ENCODE results near the gene R3HCC1L. TPM values are rescaled to one million over a fixed set of nuclear protein-coding genes. Genes with fewer than 3 reads are reported as not detected.
"Not testable (repeated sequence)": the region's sequence is repeated elsewhere in the genome, so short reads cannot be mapped to it uniquely, and the experiment has no call there.

Gene R3HCC1L
- total RNA-seq, 2 donors from 2014 or later: 7.1 to 8.4 TPM

DNA sequence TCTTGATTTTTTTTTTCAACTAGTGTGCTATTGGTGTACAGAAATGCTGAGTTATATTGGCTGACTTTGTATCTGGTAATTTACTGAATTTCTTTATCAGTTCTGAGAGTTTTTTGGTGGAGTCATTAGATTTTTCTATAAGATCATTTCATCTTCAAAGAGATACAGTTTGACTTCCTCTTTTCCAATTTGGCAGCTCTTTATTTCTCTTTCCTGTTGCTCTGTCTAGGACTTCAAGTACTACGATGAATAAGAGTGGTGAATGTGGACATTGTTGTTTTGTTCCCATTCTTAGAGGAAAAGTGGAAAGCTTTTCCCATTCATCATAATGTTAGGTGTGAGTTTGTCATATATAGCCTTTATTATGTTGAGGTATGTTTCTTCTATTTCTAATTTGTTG, 83.3 kb downstream of the R3HCC1L start:
- no peak for DNase-seq (ENCODE audit: low spot score)
- intact Hi-C loops (cut with DNase I): no loop called here

DNA sequence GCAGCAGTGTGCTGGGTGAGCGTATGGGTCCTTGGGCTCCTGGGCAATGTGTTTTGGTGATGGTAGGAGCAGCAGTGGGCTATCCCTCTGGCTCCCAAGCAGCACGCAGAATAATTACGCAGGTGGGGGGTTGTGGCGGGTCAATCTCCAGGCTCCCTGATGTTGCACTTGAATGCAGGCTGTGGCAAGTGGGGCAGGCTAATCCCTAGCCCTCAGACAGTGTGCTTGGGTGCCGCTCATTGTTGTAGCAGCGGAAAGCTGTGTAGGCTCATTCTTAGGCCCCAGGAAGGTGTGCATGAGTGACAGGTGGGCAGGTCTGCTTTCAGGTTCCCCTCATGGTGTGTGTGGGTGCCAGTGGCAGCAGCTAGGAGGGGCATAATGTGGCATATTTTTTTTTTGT, 89.4 kb downstream of the R3HCC1L start:
- intact Hi-C loops (cut with DNase I): no loop called here
- no peak for DNase-seq (ENCODE audit: low spot score)

DNA sequence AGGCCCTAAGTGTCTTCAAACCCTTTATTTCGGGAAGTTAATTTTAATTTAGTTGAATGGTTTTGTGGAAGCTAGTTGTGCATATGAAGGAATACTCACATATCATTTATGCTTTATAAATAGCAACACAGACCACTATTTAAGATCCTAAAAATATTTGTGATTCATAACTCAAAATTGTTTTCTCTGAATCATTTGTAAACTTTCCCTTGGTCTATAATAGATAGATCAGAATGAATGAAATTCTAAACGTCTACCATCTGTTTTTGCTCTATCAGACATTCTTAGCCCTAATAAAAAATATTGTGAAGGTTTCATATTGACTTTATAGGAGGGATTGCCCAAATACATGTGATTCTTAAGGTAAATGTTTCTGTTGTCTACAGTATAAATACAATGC, 90.1 kb downstream of the R3HCC1L start:
- no peak for DNase-seq (ENCODE audit: low spot score)
- intact Hi-C loops (cut with DNase I): no loop called here

DNA sequence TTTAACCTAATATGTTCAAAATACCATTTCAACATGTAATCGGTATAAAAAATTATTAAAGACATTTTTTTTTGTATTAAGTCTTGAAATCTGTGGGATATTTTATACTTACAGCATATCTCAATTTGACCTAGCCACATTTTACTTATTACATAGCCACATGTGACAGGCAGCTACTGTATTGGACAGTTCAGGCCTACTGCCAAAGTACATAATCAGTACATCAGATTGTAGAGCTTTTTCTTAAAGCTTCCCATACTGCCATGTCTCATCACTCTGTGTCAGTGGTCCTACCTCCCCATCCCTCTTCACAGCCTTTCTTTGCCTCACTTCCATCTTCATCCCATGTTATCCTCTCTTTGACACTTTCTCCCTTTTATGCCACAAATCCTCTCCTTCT, 90.5 kb downstream of the R3HCC1L start:
- intact Hi-C loops (cut with DNase I): no loop called here
- no peak for DNase-seq (ENCODE audit: low spot score)

DNA sequence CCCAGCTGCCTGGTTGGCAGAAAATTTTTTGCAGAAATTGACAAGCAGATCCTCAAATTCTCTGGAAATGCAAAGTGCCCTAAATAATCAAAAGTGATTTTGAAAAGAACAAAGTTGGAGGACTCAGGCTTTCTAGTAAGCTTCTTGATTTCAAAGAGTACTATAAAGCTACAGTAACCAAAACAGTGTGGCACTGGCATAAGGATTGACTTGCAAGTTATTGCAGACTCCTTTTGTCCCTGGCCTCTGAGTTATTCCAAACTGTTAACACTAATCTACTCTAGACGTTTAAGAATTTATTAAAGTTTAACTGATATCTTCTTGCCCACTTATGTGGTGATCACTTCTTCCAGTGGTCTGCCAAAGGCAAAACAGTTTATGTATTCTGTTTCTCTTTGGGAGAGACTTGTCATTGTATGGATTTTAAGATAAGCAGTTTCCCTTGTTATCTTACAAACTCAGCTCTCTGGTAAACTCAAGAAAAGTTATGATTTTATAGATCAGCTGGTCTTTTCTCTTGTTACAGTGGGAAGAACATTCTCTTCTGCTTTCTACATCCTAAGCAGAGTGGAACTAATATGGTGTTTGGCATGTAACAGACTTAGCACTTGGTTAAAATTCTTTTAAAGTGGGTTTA, 92.2 kb downstream of the R3HCC1L start:
- intact Hi-C loops (cut with DNase I): no loop called here
- no peak for DNase-seq (ENCODE audit: low spot score)

DNA sequence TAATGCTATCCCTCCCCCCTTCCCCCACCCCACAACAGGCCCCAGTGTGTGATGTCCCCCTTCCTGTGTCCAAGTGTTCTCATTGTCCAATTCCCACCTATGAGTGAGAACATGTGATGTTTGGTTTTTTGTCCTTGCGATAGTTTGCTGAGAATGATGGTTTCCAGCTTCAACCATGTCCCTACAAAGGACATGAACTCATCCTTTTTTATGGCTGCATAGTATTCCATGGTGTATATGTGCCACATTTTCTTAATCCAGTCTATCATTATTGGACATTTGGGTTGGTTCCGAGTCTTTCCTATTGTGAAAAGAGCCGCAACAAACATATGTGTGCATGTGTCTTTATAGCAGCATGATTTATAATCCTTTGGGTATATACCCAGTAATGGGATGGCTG, 93.3 kb downstream of the R3HCC1L start:
- intact Hi-C loops (cut with DNase I); DNase-seq (ENCODE audit: low spot score): not testable (repeated sequence)

DNA sequence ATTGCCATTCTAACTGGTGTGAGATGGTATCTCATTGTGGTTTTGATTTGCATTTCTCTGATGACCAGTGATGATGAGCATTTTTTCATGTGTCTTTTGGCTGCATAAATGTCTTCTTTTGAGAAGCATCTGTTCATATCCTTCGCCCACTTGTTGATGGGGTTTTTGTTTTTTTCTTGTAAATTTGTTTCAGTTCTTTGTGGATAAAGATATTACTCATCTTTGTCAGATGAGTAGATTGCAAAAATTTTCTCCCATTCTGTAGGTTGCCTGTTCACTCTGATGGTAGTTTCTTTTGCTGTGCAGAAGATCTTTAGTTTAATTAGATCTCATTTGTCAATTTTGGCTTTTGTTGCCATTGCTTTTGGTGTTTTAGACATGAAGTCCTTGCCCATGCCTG, 93.8 kb downstream of the R3HCC1L start:
- intact Hi-C loops (cut with DNase I); DNase-seq (ENCODE audit: low spot score): not testable (repeated sequence)

DNA sequence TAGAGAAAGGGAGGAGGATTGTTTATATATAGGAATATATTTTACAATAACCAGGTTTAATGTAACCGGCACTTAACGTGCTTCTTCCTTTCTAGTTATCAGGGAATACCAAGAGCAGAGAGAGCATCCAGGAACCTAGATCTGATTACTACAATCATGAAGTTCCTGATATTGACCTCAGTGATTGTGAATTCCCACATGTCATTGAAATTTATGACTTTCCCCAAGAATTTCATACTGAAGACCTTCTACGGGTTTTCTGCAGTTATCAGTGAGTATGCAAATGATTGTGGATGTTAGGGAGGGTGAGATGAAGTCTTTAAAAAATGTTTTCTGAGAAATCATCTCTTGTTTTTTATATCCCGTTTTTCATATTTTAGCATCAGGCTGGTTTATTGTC, 97.0 kb downstream of the R3HCC1L start:
- no peak for DNase-seq (ENCODE audit: low spot score)
- intact Hi-C loops (cut with DNase I): no loop called here

DNA sequence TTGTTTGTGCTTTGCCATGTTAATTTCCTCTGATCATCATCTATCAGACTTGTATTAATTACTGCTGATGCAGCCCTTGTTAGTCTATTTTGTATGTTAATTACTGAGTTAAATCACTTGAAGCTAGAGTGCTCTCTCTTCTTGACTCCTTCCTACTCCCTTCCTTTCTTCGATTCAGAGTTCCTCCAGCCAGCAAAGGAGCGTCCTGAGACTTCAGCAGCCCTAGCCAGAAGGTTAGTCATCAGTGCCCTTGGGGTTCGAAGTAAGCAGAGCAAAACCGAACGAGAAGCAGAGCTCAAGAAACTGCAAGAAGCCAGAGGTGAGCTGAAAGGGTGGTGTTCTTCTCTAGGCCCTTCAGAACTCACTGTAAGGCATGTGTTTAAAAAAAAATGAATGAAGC, 101.4 kb downstream of the R3HCC1L start:
- DNase-seq (ENCODE audit: low spot score): no peak
- intact Hi-C loops (cut with DNase I): no loop called here

DNA sequence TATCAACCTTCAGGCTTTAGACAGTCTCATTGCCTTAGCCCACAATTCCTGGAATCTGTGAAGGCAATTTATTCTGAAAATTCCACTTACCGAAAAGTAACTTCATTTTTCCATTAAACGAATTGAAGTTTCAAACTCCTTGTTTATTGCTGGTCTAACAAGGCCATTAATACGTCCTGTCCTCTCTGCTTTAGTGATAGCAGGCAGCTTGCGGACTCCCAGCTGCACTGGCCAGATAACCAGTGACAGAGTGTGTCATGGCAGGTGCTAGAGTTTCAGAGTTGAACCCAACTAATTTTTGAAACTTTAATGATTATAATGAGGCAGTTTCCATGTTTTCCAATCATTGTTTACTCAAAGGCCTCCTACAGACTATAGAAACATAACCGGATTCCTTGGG, 102.4 kb downstream of the R3HCC1L start:
- intact Hi-C loops (cut with DNase I): no loop called here
- no peak for DNase-seq (ENCODE audit: low spot score)

DNA sequence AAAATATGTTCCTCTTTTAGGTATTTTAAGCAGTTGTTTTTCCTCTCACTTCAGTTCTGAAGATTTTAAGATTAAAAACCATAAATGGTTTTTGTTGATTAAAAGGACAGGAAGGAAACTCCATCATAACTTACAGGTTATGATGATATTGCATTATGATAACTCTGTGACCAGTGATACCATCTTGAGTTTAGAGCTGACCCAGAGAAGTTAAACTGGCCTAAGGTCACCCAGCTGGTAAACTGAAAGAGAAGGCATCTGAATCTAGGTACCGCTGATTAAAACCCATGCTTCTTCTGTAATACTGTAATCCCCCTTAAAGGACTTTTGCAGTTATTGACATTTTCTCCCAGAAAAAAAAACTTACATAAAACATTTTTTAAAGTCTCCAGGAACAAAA, 103.9 kb downstream of the R3HCC1L start:
- intact Hi-C loops (cut with DNase I): no loop called here
- DNase-seq (ENCODE audit: low spot score): no peak

DNA sequence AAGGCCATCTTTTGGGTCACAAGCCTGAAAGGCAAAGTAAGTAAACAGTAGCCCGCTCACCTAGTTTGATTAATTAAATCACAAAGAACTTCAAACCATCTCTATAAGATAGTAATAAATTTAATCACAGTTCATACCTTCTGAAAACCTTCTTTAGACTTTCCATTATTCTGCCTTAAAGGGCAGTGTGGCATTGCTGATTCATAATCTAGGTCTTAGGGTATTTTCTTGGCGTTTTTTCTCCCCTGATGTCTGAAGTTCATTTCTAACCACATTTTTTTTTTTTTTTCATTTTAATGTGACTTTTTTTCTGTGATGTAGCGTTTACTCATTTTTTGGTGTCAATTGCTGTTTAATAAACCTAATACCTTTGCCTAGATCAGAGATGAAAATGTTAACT, 106.1 kb downstream of the R3HCC1L start:
- no peak for DNase-seq (ENCODE audit: low spot score)
- intact Hi-C loops (cut with DNase I): loop anchor here in 1 of 2 donors (10.0 kb wide), 1 partner anchor 154 kb away; no protein-coding TSS in a partner anchor

DNA sequence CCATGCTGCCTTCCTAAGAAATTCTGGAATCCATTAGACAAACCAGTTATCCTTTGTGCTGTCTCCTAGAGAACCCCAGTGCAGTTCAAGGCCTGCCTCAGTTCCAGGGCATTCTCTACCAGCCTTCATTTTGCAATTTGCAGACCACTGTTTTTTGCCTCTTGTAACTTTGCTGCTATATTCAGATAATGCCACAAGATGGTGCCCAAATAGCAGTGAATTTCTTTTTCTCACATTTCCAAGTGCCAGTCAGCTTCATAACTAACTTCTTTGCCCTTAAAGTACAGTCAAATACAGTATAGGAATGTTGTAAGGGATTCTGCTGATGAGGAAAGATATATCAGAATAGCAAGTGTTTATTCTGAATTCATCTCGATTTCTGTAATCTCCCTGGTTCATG, 108.4 kb downstream of the R3HCC1L start:
- no peak for DNase-seq (ENCODE audit: low spot score)
- intact Hi-C loops (cut with DNase I): loop anchor here in 1 of 2 donors (10.0 kb wide), 1 partner anchor 152 kb away; no protein-coding TSS in a partner anchor

DNA sequence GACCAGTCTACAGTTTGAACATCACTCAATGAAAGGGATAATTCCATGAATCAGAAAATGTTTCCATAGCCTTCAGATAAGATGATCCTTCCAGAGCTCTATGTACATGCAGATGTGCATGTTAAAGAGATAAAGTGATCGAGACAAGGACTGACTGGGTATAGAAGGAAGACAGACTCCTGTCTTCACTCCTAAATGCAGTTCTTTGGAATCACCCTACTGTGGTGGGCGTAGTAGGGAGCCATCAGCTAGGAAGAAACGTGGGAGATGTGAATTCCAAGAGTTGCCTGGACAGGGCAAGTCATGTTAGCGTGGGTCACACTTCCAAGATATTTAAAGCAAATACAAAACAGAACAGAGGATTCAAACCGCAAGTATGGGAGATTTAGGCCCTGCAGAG, 109.7 kb downstream of the R3HCC1L start:
- intact Hi-C loops (cut with DNase I): loop anchor here in 1 of 2 donors (10.0 kb wide), 1 partner anchor 151 kb away; no protein-coding TSS in a partner anchor
- no peak for DNase-seq (ENCODE audit: low spot score)

DNA sequence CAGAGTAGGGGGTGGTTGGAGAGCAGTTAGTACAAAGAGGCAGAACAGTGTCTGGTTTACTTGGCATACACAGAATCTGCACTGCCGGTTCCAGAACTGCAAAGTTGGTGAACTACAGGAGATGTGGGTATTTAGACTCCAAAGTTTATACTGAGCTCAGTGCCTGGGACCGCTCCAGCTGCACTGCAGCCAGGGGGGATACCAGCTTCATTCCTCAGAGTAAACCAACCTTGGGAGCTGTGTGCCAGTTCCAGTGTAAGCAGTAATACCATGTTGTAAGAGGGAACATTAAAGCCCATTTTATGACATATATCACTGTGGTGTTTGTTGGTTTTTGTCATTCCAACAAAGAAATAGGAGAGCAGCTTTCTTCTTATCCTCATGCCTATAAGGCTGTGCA, 110.1 kb downstream of the R3HCC1L start:
- no peak for DNase-seq (ENCODE audit: low spot score)
- intact Hi-C loops (cut with DNase I): loop anchor here in 1 of 2 donors (10.0 kb wide), 1 partner anchor 150 kb away; no protein-coding TSS in a partner anchor

DNA sequence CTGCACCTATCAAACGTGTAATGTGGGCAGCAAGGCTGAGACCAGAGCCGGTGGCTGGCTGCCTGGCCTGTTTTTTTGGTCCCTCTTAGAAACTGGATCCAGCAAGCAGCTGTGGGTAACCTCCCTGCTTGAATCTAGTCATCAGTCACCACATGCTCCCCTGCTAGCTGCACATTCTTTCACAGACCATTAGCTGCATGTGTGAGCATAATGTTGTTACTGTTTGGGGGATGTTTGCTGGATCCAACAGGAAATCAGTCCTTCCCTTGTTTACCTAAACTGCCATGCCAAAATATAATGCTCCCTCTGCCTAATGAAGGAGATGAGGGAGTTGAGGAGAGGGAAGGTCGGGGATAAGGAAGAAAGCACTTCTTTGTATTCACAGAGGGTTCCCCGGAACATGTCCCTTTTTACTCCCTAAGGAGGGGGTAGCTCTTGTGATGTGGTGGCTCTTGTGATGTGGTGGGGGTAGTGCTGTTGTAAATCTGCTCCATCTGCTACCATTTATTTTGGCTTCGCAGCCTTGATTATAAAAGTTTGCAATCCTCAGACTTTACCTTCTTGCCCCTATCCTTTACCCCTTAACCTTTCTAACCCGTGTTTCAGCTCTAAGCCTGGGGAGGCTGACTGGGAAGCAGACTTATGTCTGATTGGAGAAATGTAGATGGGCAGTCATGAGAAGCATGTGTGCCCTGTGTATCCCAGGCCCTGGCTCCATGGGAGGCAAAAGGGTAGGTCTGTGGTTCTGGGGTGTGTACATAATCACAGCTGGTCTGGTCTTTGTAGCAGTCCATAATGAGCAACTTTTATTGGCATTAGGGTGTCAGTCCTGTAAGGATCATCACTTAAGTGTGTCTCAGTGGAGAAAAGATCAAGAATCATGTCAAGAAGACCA, 112.7 kb downstream of the R3HCC1L start:
- no peak for DNase-seq (ENCODE audit: low spot score)
- intact Hi-C loops (cut with DNase I): loop anchor here in 1 of 2 donors (10.0 kb wide), 1 partner anchor 148 kb away; no protein-coding TSS in a partner anchor

DNA sequence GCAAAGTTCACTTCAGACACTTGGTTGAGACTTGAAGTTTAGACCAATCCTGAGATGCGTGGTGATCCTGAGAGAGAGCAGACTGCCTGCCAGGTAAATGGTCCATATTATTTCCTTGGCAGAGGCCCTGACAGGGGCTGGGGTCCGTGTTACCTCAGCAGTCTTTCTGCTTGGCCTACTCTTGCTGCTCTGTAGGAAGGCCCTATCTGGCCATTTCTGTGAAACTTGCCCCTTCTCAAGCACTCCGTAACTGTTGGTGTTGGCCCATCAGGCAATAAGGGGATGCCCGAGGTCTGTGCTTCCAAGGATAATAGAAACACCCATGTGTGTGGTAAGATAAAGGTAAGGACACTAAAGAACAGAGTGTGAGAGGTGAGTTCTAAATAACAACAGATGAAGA, 113.6 kb downstream of the R3HCC1L start:
- no peak for DNase-seq (ENCODE audit: low spot score)
- intact Hi-C loops (cut with DNase I): loop anchor here in 1 of 2 donors (10.0 kb wide), 1 partner anchor 147 kb away; no protein-coding TSS in a partner anchor

DNA sequence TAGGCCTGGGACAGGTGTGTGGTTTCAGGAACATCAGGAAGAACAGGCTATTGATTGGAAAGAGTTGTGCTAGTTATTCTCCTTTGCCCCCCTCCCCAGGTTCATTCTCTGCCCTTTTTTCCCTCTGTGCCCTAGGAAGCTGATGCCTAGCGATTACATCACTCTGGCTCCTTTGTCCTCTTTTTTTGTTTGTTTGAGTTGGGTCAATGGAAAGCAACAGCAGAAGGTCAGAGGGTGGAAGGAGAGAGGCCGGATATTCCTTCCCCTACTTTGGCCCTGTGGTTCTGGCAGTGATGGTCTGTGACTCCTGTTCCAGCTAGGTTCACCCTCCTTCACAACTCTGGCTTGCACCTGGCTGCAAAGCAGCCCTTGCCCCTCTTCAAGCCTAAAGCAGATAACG, 114.7 kb downstream of the R3HCC1L start:
- intact Hi-C loops (cut with DNase I): loop anchor here in 1 of 2 donors (10.0 kb wide), 1 partner anchor 146 kb away; no protein-coding TSS in a partner anchor
- DNase-seq (ENCODE audit: low spot score): no peak

DNA sequence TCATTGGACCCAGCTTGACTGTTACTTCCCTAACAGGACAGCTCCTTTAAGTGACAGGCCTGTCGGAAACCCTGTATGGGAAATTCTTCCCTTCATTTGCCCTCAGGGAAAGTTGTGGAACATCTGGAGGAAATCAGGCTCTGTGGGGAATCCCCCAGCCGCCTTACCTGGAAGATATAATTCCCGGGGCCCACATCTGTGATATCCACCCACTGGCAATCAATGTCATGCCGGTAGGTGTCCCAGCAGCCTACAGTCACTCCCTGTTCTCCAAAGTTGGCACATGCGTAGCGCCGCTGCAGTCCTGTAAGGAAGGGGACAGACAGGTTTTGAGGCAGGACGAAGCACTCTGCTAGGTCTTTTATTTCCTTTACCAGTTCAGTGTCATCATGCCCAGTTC, 116.9 kb downstream of the R3HCC1L start:
- DNase-seq (ENCODE audit: low spot score): no peak
- intact Hi-C loops (cut with DNase I): no loop called here

DNA sequence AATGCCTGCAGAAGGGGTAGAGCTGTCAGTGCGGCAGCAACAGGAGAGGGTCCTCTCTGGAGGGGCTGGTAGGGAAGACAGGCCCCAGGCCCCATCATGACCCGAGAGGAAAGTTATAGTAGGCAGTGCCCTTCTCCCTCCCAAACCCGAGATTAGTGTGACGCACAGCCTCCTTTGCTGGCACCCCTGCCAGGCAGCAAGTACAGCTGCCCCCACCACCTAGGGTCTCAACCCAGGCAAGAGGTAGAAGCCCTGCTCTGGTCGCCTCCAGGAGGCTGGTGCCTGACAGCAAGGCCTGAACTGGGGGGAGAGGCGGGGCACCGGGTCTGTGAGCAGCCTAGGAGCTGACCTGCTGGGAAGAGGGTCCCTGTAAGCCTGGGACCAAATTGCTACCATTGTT, 118.0 kb downstream of the R3HCC1L start:
- intact Hi-C loops (cut with DNase I): no loop called here
- DNase-seq (ENCODE audit: low spot score): no peak
